SU-DHL-6 (cell line): ENCODE results near the gene BCL10.

Source experiments
- H2AFZ ChIP-seq: fragments of 200-600 bp; sonication (generic); 2 replicates; pipeline ENCODE4 v1.6.1; 2014; ENCODE audit warnings: low read depth, mild to moderate bottlenecking, moderate library complexity, mixed read lengths, antibody characterized with exemption, low read length; ENCODE audit not compliant: severe bottlenecking
- H3F3A ChIP-seq: fragments of 200-600 bp; shearing (Covaris generic); 2 replicates; pipeline ENCODE4 v1.6.0; 2016; ENCODE audit warnings: antibody characterized with exemption, mild to moderate bottlenecking; ENCODE audit not compliant: insufficient read depth
- H3K27ac ChIP-seq: fragments of 200-600 bp; sonication (generic); 2 replicates; pipeline ENCODE4 v1.5.1; 2016; ENCODE audit warnings: low read depth, mild to moderate bottlenecking, low read length, moderate library complexity, mixed read lengths
- H3K27me3 ChIP-seq: fragments of 200-600 bp; sonication (generic), shearing (Covaris generic); 2 replicates; pipeline ENCODE4 v1.6.0; 2014; ENCODE audit warnings: mild to moderate bottlenecking, low read length
- H3K36me3 ChIP-seq: fragments of 200-600 bp; sonication (generic); 2 replicates; pipeline ENCODE4 v1.6.1; 2014; ENCODE audit warnings: mild to moderate bottlenecking, low read length, mixed read lengths
- H3K4me2 ChIP-seq: fragments of 300-600, 200-600 bp; shearing (Covaris generic), sonication (generic); 2 replicates; pipeline ENCODE4 v1.6.0; 2014; ENCODE audit warnings: low read length, low read depth, mild to moderate bottlenecking; ENCODE audit not compliant: poor library complexity, severe bottlenecking
- H3K4me3 ChIP-seq: fragments of 200-600 bp; sonication (generic); 2 replicates; pipeline ENCODE4 v1.5.1; 2014; ENCODE audit warnings: antibody characterized with exemption, low read length, mild to moderate bottlenecking, mixed read lengths; ENCODE audit not compliant: insufficient read depth, poor library complexity, severe bottlenecking
- H3K79me2 ChIP-seq: fragments of 200-600 bp; sonication (generic); 2 replicates; pipeline ENCODE4 v1.6.1; 2014; ENCODE audit warnings: mild to moderate bottlenecking, low read length, moderate library complexity; ENCODE audit not compliant: insufficient read depth
- H3K9ac ChIP-seq: fragments of 200-600 bp; sonication (generic); 2 replicates; pipeline ENCODE4 v1.7.0; 2014; ENCODE audit warnings: mild to moderate bottlenecking, low read length
- H3K9me2 ChIP-seq: fragments of 200-600 bp; sonication (generic); replicated peaks from 2 replicates; pipeline ENCODE4 v1.6.1; 2014; ENCODE audit warnings: low read length; ENCODE audit not compliant: insufficient read depth
- H3K9me3 ChIP-seq: fragments of 200-600 bp; sonication (generic); 2 replicates; pipeline ENCODE4 v1.6.1; 2014; ENCODE audit warnings: low read length, mixed read lengths; ENCODE audit not compliant: insufficient read depth
- H4K20me1 ChIP-seq: fragments of 200-600 bp; sonication (generic); 2 replicates; pipeline ENCODE4 v1.6.1; 2014; ENCODE audit warnings: low read depth, mild to moderate bottlenecking, antibody characterized with exemption, low read length, moderate library complexity, mixed read lengths
- EZH2phosphoT487 ChIP-seq: fragments of 200-600 bp; sonication (generic), shearing (Covaris generic); conservative IDR thresholded peaks from 2 replicates; pipeline ENCODE4 v1.6.1; 2018; ENCODE audit warnings: mild to moderate bottlenecking, antibody characterized with exemption, low read length, moderate library complexity, mixed read lengths
- TF ChIP-seq, protein P1 (sequence below): fragments of 200-600 bp; sonication (generic); IDR thresholded peaks from one replicate; pipeline ENCODE4 v1.5.1; 2017; ENCODE audit warnings: antibody characterized with exemption, mild to moderate bottlenecking, low read length, moderate library complexity; ENCODE audit not compliant: insufficient read depth, poor library complexity, severe bottlenecking

The BCL10 gene

DNA sequence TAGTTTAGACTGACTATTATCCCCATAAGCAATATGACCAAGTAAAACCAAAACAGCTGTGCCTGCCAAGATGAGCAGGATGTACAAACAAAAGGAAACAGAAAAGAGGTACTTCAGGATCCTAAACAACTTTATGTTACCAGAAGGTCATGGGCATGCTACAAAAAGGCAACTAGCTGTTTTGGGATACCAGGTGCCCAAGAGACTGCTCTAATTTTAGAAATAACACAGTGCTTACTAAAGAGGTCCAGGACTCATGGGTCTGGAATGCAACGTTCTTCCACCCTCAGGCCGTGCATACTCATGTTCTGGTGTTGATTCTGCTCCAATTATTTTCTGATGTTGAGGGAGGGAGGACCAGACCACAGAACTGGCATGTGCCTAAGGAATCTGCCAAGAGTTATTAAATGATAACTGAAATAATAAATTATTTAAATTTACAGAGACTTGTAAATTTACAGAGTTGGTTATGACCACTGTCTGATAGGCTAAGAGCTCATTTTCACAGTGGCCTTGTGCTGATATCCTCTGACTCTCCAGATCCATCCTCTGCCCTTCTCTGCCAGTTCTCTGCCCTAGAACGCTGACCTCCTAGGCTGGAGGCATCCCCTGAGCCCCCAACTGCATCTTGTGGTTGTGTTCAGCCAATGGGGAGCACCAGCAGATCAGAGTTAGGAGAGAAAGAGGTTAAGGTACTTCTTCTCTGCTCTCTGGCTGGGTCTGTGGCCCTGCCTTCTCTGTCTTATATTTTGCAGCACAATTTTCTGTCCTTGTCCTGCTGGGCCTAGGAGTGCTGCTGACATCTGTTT, 37.7 kb upstream of the BCL10 start:
- Histone ChIP-seq H3K27me3 (no peaks in the 10 kb centered on the region), H3F3A (no peaks in the 10 kb centered on the region), H3K9ac (no peak overlapping the region), H4K20me1 (no peaks in the 10 kb centered on the region), H3K4me3 (no peak overlapping the region), H2AFZ (no peak overlapping the region), H3K27ac (no peak overlapping the region), H3K36me3 (no peaks in the 10 kb centered on the region), H3K4me2 (no peak overlapping the region), H3K9me2 (no peaks in the 10 kb centered on the region), H3K9me3 (no peaks in the 10 kb centered on the region), H3K79me2 (no peaks in the 10 kb centered on the region)
- TF ChIP-seq, protein P1, sequence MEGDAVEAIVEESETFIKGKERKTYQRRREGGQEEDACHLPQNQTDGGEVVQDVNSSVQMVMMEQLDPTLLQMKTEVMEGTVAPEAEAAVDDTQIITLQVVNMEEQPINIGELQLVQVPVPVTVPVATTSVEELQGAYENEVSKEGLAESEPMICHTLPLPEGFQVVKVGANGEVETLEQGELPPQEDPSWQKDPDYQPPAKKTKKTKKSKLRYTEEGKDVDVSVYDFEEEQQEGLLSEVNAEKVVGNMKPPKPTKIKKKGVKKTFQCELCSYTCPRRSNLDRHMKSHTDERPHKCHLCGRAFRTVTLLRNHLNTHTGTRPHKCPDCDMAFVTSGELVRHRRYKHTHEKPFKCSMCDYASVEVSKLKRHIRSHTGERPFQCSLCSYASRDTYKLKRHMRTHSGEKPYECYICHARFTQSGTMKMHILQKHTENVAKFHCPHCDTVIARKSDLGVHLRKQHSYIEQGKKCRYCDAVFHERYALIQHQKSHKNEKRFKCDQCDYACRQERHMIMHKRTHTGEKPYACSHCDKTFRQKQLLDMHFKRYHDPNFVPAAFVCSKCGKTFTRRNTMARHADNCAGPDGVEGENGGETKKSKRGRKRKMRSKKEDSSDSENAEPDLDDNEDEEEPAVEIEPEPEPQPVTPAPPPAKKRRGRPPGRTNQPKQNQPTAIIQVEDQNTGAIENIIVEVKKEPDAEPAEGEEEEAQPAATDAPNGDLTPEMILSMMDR = no peak
- TF ChIP-seq EZH2phosphoT487 = no peak

DNA sequence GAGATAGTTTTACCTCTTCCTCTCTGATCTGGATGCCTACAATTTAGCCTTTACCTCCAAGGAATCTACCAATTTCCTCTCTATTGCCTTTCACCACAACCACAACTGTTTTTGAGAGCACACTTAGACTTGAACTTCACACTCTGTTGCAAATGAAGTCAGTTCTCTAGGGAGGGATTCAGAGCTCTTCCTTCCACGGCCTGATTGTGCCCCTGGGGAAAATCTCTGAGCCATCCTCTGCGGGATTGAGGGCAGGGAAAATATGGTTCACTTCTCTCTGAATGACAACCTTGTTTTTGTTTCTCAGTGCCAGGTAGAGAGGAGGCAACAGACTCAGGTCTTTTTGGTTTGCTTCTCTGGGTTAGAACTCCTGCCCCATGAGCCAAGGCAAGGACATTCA, 35.4 kb upstream of the BCL10 start:
- Histone ChIP-seq H3K9me2 (no peaks in the 10 kb centered on the region), H3K4me2 (no peak overlapping the region), H3K9ac (no peak overlapping the region), H3K4me3 (no peak overlapping the region), H4K20me1 (no peaks in the 10 kb centered on the region), H3K27me3 (no peaks in the 10 kb centered on the region), H3K9me3 (no peaks in the 10 kb centered on the region), H3F3A (no peaks in the 10 kb centered on the region), H3K27ac (no peak overlapping the region), H3K36me3 (no peaks in the 10 kb centered on the region), H3K79me2 (no peaks in the 10 kb centered on the region), H2AFZ (no peak overlapping the region)
- TF ChIP-seq, protein P1 = no peak
- TF ChIP-seq EZH2phosphoT487 = no peak

DNA sequence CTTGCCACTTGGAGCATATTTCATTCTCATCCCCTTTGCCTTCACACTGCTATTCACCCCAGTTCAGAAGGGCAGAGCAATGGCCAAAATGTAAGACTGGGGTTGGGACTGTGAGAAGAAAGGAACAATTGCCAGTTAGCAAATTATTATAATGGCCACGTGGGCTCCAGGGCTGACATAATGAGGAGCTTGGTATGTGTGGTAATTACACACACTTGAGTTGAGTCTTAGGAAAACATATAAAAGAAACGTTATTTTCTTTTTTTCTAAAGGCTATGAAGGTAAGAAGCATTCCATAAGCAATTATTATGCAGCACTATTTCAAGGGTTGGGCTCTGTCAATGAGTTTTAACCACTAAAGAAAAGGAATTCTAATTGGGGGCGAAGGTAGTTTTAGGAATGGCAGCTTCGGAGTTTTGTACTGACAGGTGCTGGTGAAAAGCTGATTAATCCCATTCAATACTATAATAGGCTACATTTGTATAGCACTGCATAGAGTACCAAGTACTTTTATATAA, 32.5 kb upstream of the BCL10 start:
- H3K27ac ChIP-seq = no peak overlapping the region
- H3K36me3 ChIP-seq = no peaks in the 10 kb centered on the region
- no peak overlapping the region for H2AFZ ChIP-seq
- H3K4me3 ChIP-seq = no peak overlapping the region
- no peaks in the 10 kb centered on the region for H3K9me3 ChIP-seq
- no peak overlapping the region for H3K4me2 ChIP-seq
- no peaks in the 10 kb centered on the region for H3F3A ChIP-seq
- no peaks in the 10 kb centered on the region for H4K20me1 ChIP-seq
- no peaks in the 10 kb centered on the region for H3K27me3 ChIP-seq
- TF ChIP-seq, protein P1 = no peak
- TF ChIP-seq EZH2phosphoT487 = no peak
- H3K9me2 ChIP-seq = no peaks in the 10 kb centered on the region
- H3K9ac ChIP-seq = no peak overlapping the region
- no peaks in the 10 kb centered on the region for H3K79me2 ChIP-seq
